Calu3 (cell line): Measurements from ENCODE around the gene GABPB1. TPM values are rescaled to one million over a fixed set of nuclear protein-coding genes. Genes with fewer than 3 reads are reported as not detected.
"Not testable (repeated sequence)": the region's sequence is repeated elsewhere in the genome, so short reads cannot be mapped to it uniquely, and the experiment has no call there.

Experiments
- BruUV-seq: library from RNA; stranded (reverse); fragments of 400-500 nt; replicated peaks from 2 replicates; lab custom pipeline; 2021; lab: Mats Ljungman, UMichigan
- CTCF ChIA-PET: fragments of 300-600 bp; sonication (Branson Sonifier 250); formaldehyde crosslinking; loops from one replicate; lab custom pipeline; 2022; ENCODE audit warnings: antibody characterized with exemption; lab: Charles Lee
- DNase-seq: peaks from one replicate; pipeline ENCODE4 v3.0.0; 2022
- H3K27ac Mint-ChIP-seq: one replicate; pipeline ENCODE4 v1.8.0; 2022; ENCODE audit warnings: mixed read lengths; ENCODE audit not compliant: unreplicated experiment
- H3K27me3 Mint-ChIP-seq: one replicate; pipeline ENCODE4 v1.8.0; 2022; ENCODE audit warnings: mixed read lengths; ENCODE audit not compliant: unreplicated experiment
- H3K36me3 Mint-ChIP-seq: one replicate; pipeline ENCODE4 v1.8.0; 2022; ENCODE audit warnings: mild to moderate bottlenecking, moderate library complexity, mixed read lengths; ENCODE audit not compliant: insufficient read depth, unreplicated experiment
- H3K4me1 Mint-ChIP-seq: one replicate; pipeline ENCODE4 v1.8.0; 2022; ENCODE audit warnings: mild to moderate bottlenecking, low read depth, mixed read lengths; ENCODE audit not compliant: unreplicated experiment
- H3K4me3 Mint-ChIP-seq: one replicate; pipeline ENCODE4 v1.8.0; 2022; ENCODE audit warnings: mild to moderate bottlenecking, low read depth, moderate library complexity, mixed read lengths; ENCODE audit not compliant: unreplicated experiment
- H3K9me3 Mint-ChIP-seq: one replicate; pipeline ENCODE4 v1.8.0; 2022; ENCODE audit warnings: low read depth, mixed read lengths; ENCODE audit not compliant: unreplicated experiment
- CTCF ChIP-seq: fragments of 200-600 bp; IDR thresholded peaks from one replicate; pipeline ENCODE4 v1.8.0; 2022; ENCODE audit warnings: antibody characterized with exemption; ENCODE audit not compliant: unreplicated experiment
- intact Hi-C: fragments of 100-400 bp; cut with micrococcal nuclease; formaldehyde crosslinking; loops from one replicate; pipeline ENCODE4 v1.10.0; 2022; ENCODE audit not compliant: unreplicated experiment
- total RNA-seq: library from RNA; stranded (reverse); gene quantifications from 2 replicates; pipeline ENCODE4 v1.2.3, GENCODE V29; 2022

Gene GABPB1
- total RNA-seq, 1 experiment from 2014 or later, result 33.0 TPM

DNA sequence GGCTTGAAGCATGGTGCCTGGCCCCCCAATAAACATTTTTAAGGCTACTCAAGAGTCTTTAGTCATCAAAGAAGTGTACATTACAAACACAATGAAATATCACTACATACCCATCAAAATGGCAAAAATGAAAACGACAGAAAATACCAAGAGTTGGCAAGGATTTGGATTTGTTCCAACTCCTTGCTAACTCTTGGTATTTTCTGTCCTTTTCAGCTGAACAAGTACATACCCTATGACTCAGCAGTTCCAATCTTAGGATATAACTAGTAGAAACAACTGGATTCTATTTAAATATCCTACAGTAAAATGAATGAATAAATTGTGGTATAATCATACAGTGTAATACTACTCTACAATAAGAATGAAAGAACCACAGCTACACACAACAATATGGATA, 25.1 kb upstream of the GABPB1 start:
- intact Hi-C loops, result no loop called here
- H3K9me3 Mint-ChIP-seq, result no peaks in the 10 kb centered on the region
- H3K4me3 Mint-ChIP-seq, result no peak overlapping the region
- no peak for DNase-seq
- CTCF ChIA-PET, result no interaction called here
- H3K27me3 Mint-ChIP-seq, result no peaks in the 10 kb centered on the region
- no peak for TF ChIP-seq CTCF
- BruUV-seq, result no TSS peak
- H3K4me1 Mint-ChIP-seq, result no peaks in the 10 kb centered on the region
- H3K36me3 Mint-ChIP-seq, result no peaks in the 10 kb centered on the region
- no peak overlapping the region for H3K27ac Mint-ChIP-seq

DNA sequence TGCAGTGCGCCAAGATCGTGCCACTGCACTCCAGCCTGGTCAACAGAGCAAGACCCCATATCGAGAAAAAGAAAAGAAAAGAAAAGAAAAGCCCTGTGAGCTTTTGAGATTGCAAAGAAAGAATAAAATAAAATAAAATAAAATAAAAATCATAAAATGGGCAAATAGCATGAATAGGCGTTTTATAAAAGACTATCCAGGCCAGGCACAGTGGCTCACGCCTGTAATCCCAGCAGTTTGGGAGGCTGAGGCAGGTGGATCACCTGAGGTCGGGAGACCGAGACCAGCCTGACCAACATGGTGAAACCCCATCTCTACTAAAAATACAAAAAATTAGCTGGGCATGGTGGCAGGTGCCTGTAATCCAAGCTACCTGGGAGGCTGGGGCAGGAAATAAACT, 24.4 kb upstream of the GABPB1 start:
- H3K27me3 Mint-ChIP-seq, H3K9me3 Mint-ChIP-seq, H3K4me3 Mint-ChIP-seq, H3K4me1 Mint-ChIP-seq, intact Hi-C loops, DNase-seq, H3K36me3 Mint-ChIP-seq, H3K27ac Mint-ChIP-seq, CTCF ChIA-PET, BruUV-seq: not testable (repeated sequence)

DNA sequence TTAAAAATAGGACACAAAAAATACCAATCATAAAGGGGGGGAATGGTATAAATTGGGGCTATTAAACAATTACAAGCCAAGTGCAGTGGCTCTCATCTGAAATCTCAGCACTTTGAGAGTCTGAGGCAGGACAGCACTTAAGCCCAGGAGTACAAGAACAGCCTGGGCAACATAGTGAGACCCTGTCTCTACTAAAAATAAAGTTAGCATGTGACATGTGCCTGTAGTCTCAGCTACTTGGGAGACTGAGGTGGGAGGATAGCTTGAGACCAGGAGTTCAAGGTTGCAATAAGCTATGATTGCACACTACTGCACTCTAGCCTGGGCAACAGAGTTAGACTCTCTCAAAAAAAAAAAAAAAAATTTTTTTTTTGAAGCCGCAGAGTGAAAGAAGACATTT, 23.8 kb upstream of the GABPB1 start:
- Mint-ChIP-seq H3K36me3 (no peaks in the 10 kb centered on the region), H3K27ac (no peak overlapping the region), H3K9me3 (no peaks in the 10 kb centered on the region), H3K4me3 (no peak overlapping the region), H3K4me1 (no peaks in the 10 kb centered on the region), H3K27me3 (no peaks in the 10 kb centered on the region)
- no TSS peak for BruUV-seq
- CTCF ChIA-PET, result interaction anchor here (0.6 kb wide), 1 partner anchor 37 kb away, joined by 4 read pairs; no protein-coding TSS in a partner anchor
- TF ChIP-seq CTCF, result no peak
- no peak for DNase-seq
- intact Hi-C loops, result no loop called here

- TF ChIP-seq CTCF, result no peak
- Mint-ChIP-seq H3K4me3 (no peak overlapping the region), H3K36me3 (no peaks in the 10 kb centered on the region), H3K27me3 (no peaks in the 10 kb centered on the region), H3K27ac (no peak overlapping the region), H3K9me3 (no peaks in the 10 kb centered on the region), H3K4me1 (no peaks in the 10 kb centered on the region)
- intact Hi-C loops, result no loop called here
- CTCF ChIA-PET, result interaction anchor here (0.6 kb wide), 1 partner anchor 37 kb away, joined by 4 read pairs; no protein-coding TSS in a partner anchor
- no peak for DNase-seq
- no TSS peak for BruUV-seq
Observed at GRCh38 chr15:50377867-50378751, 23.1 kb upstream of the GABPB1 start.

- CTCF ChIA-PET, H3K27ac Mint-ChIP-seq, intact Hi-C loops, H3K27me3 Mint-ChIP-seq, H3K4me1 Mint-ChIP-seq, H3K4me3 Mint-ChIP-seq, BruUV-seq, H3K9me3 Mint-ChIP-seq, DNase-seq: not testable (repeated sequence)
- peaks cover 16% of the 10 kb centered on the region for H3K36me3 Mint-ChIP-seq
Observed at GRCh38 chr15:50369564-50369963, 14.6 kb upstream of the GABPB1 start.
